T-cell (primary cell): ENCODE results near the gene MYO16. TPM values are rescaled to one million over a fixed set of nuclear protein-coding genes. Genes with fewer than 3 reads are reported as not detected.

ENCODE experiments used
- ATAC-seq, 4 experiments: fragments of 200-7000 bp in 3 of 4; fragments of 150-1000 bp in 1 of 4; cut with Tn5 transposase; replicated peaks in 1 of 4; 1 replicate in 3 of 4; 2 replicates in 1 of 4; pipeline ENCODE4 v1.10.0; 2021; ENCODE audit warnings: moderate library complexity in 3 of 4, mild to moderate bottlenecking in 2 of 4, moderate number of reproducible peaks in 1 of 4
- CTCF ChIA-PET, 2 donors: fragments of 300-600 bp; sonication (Branson Sonifier 250); formaldehyde crosslinking; loops; one replicate each; lab custom pipeline; 2022; ENCODE audit warnings: antibody characterized with exemption in 2 of 2; lab: Charles Lee
- POLR2A ChIA-PET, 2 donors: fragments of 300-600 bp; sonication (Branson Sonifier 250); formaldehyde crosslinking; loops; one replicate each; lab custom pipeline; 2022; ENCODE audit warnings: antibody characterized with exemption in 2 of 2; lab: Charles Lee
- DNase-seq, 35 experiments: peaks; one replicate each; pipeline versions ENCODE4 v3.0.0 to v3.0.0-alpha.2; 2013 to 2023
- H3K27ac ChIP-seq: one replicate; pipeline ENCODE4 v1.5.1; 2013; ENCODE audit warnings: low read length
- H3K27me3 ChIP-seq, 2 experiments: replicated peaks in 1 of 2; 1 replicate in 1 of 2; 2 replicates in 1 of 2; pipeline versions ENCODE4 v1.6.1 to v1.7.0; 2013; ENCODE audit warnings: low read length in 1 of 2, mixed read lengths in 1 of 2; ENCODE audit not compliant: control insufficient read depth in 2 of 2, insufficient read depth in 2 of 2; ENCODE audit errors: extremely low read depth in 1 of 2
- H3K36me3 ChIP-seq, 2 donors: 1 replicate in 1 of 2; 2 replicates in 1 of 2; pipeline versions ENCODE4 v1.6.1 to v1.7.0; 2013; ENCODE audit warnings: low read length in 1 of 2; ENCODE audit not compliant: control insufficient read depth in 2 of 2, insufficient read depth in 1 of 2; ENCODE audit errors: extremely low read depth in 1 of 2
- H3K4me1 ChIP-seq, 2 experiments: 1 replicate in 1 of 2; 2 replicates in 1 of 2; pipeline versions ENCODE4 v1.6.1 to v1.7.0; 2013; ENCODE audit warnings: low read length in 2 of 2, mixed read lengths in 1 of 2; ENCODE audit not compliant: insufficient read depth in 2 of 2, control insufficient read depth in 1 of 2; ENCODE audit errors: extremely low read depth in 1 of 2
- H3K4me3 ChIP-seq, 2 donors: 1 replicate in 1 of 2; 2 replicates in 1 of 2; pipeline versions ENCODE4 v1.5.1 to v1.7.0; 2013; ENCODE audit warnings: mild to moderate bottlenecking in 2 of 2, low read length in 1 of 2, moderate library complexity in 1 of 2; ENCODE audit not compliant: control insufficient read depth in 1 of 2; ENCODE audit errors: extremely low read depth in 1 of 2
- H3K9me3 ChIP-seq: 2 replicates; pipeline ENCODE4 v1.7.0; 2013
- H3K27ac Mint-ChIP-seq, 2 donors: one replicate each; pipeline ENCODE4 v1.8.0; 2020 to 2021; ENCODE audit warnings: mild to moderate bottlenecking in 2 of 2, mixed read lengths in 2 of 2
- H3K27me3 Mint-ChIP-seq, 2 donors: one replicate each; pipeline ENCODE4 v1.8.0; 2021 to 2022; ENCODE audit warnings: mixed read lengths in 2 of 2
- H3K36me3 Mint-ChIP-seq: one replicate; pipeline ENCODE4 v1.8.0; 2021; ENCODE audit warnings: mixed read lengths
- H3K4me1 Mint-ChIP-seq, 3 donors: one replicate each; pipeline ENCODE4 v1.8.0; 2020 to 2022; ENCODE audit warnings: mixed read lengths in 3 of 3, mild to moderate bottlenecking in 1 of 3
- H3K4me3 Mint-ChIP-seq, 3 donors: one replicate each; pipeline ENCODE4 v1.8.0; 2020 to 2022; ENCODE audit warnings: mild to moderate bottlenecking in 3 of 3, mixed read lengths in 3 of 3, moderate library complexity in 3 of 3
- H3K9me3 Mint-ChIP-seq, 3 donors: one replicate each; pipeline ENCODE4 v1.8.0; 2020 to 2022; ENCODE audit warnings: mixed read lengths in 3 of 3
- WGBS: methylation state at CpG from one replicate; pipeline ENCODE4 v1.1.5; 2013; ENCODE audit warnings: missing lambda C conversion rate; ENCODE audit not compliant: insufficient coverage; 5-methylcytosine and 5-hydroxymethylcytosine counted together
- total RNA-seq, 35 experiments: library from RNA in 6 of 35; stranded (reverse) in 6 of 35; fragments of 120-200 nt in 1 of 35; gene quantifications; one replicate each; pipeline versions ENCODE4 v1.2.1 to v1.2.4 and lab custom pipeline; 2013 to 2026

Gene MYO16
- total RNA-seq, 5 donors from 2014 or later (not counting 1 experiment from before 2014, with no cell fraction given): 0.20 to 2.0 (median 1.1) TPM

GRCh38 chr13:109163037-109163379, 533.6 kb downstream of the MYO16 start:
- no peak overlapping the region for H3K27ac ChIP-seq
- no peaks in the 10 kb centered on the region for H3K4me1 ChIP-seq
- no peaks in the 10 kb centered on the region for H3K36me3 ChIP-seq
- Mint-ChIP-seq H3K27ac (no peak overlapping the region), H3K36me3 (no peaks in the 10 kb centered on the region), H3K4me3 (no peak overlapping the region), H3K27me3 (peaks cover 2 to 7% of the 10 kb centered on the region in 2 donors), H3K9me3 (no peaks in the 10 kb centered on the region), H3K4me1 (peaks cover 0 to 2% (median 0%) of the 10 kb centered on the region in 3 donors)
- H3K4me3 ChIP-seq: no peak overlapping the region
- ChIA-PET POLR2A (no interaction called here), CTCF (no interaction called here)
- peaks cover 0 to 3% of the 10 kb centered on the region in 2 experiments for H3K27me3 ChIP-seq
- no peaks in the 10 kb centered on the region for H3K9me3 ChIP-seq
- ATAC-seq: no peak
- DNase-seq: no peak
- 90% methylated on average over 2 of the region's 6 CpGs for WGBS

GRCh38 chr13:109165417-109165904, 536.0 kb downstream of the MYO16 start:
- no peak overlapping the region for H3K4me3 Mint-ChIP-seq
- peaks cover 0 to 2% (median 0%) of the 10 kb centered on the region in 3 donors for H3K4me1 Mint-ChIP-seq
- CTCF ChIA-PET: no interaction called here
- H3K27ac Mint-ChIP-seq: no peak overlapping the region
- Histone ChIP-seq H3K9me3 (no peaks in the 10 kb centered on the region), H3K27me3 (peaks cover 0 to 3% of the 10 kb centered on the region in 2 experiments), H3K4me1 (no peaks in the 10 kb centered on the region), H3K36me3 (no peaks in the 10 kb centered on the region), H3K4me3 (no peak overlapping the region), H3K27ac (no peak overlapping the region)
- H3K9me3 Mint-ChIP-seq: no peaks in the 10 kb centered on the region
- H3K36me3 Mint-ChIP-seq: no peaks in the 10 kb centered on the region
- 68% methylated on average over 4 of the region's 6 CpGs for WGBS
- H3K27me3 Mint-ChIP-seq: peaks cover 2 to 7% of the 10 kb centered on the region in 2 donors
- POLR2A ChIA-PET: no interaction called here
- ATAC-seq: no peak
- DNase-seq: no peak

GRCh38 chr13:109166804-109167203, 537.4 kb downstream of the MYO16 start:
- DNase-seq (no peak), ATAC-seq (no peak)
- Mint-ChIP-seq H3K9me3 (no peaks in the 10 kb centered on the region), H3K4me1 (peaks cover 0 to 2% (median 0%) of the 10 kb centered on the region in 3 donors), H3K36me3 (no peaks in the 10 kb centered on the region), H3K27me3 (peaks cover 2 to 7% of the 10 kb centered on the region in 2 donors), H3K27ac (no peak overlapping the region), H3K4me3 (no peak overlapping the region)
- no peaks in the 10 kb centered on the region for H3K9me3 ChIP-seq
- WGBS: 11% methylated on average over 1 of the region's 2 CpGs
- no peaks in the 10 kb centered on the region for H3K36me3 ChIP-seq
- POLR2A ChIA-PET: no interaction called here
- H3K27ac ChIP-seq: no peak overlapping the region
- CTCF ChIA-PET: no interaction called here
- no peaks in the 10 kb centered on the region for H3K4me1 ChIP-seq
- H3K4me3 ChIP-seq: no peak overlapping the region
- peaks cover 0 to 3% of the 10 kb centered on the region in 2 experiments for H3K27me3 ChIP-seq

GRCh38 chr13:109172136-109172535, 542.7 kb downstream of the MYO16 start:
- WGBS: no CpG with 5 or more reads among the region's 2 CpGs
- Mint-ChIP-seq H3K27ac (no peak overlapping the region), H3K36me3 (no peaks in the 10 kb centered on the region), H3K27me3 (peaks cover 0 to 6% of the 10 kb centered on the region in 2 donors), H3K4me3 (no peak overlapping the region), H3K9me3 (peaks cover 0 to 5% (median 0%) of the 10 kb centered on the region in 3 donors), H3K4me1 (no peaks in the 10 kb centered on the region)
- Histone ChIP-seq H3K9me3 (no peaks in the 10 kb centered on the region), H3K36me3 (no peaks in the 10 kb centered on the region), H3K27me3 (no peaks in the 10 kb centered on the region), H3K27ac (no peak overlapping the region), H3K4me1 (no peaks in the 10 kb centered on the region), H3K4me3 (no peak overlapping the region)
- DNase-seq (no peak), ATAC-seq (no peak)
- CTCF ChIA-PET: no interaction called here
- POLR2A ChIA-PET: no interaction called here

GRCh38 chr13:109175666-109176065, 546.3 kb downstream of the MYO16 start:
- Histone ChIP-seq H3K27me3 (no peaks in the 10 kb centered on the region), H3K36me3 (no peaks in the 10 kb centered on the region), H3K27ac (no peak overlapping the region), H3K4me1 (no peaks in the 10 kb centered on the region), H3K9me3 (no peaks in the 10 kb centered on the region), H3K4me3 (no peak overlapping the region)
- ChIA-PET POLR2A (no interaction called here), CTCF (interaction anchor here in 1 of 2 donors (0.7 kb wide), 1 partner anchor 1257 kb away, joined by 4 read pairs; no protein-coding TSS in a partner anchor)
- H3K36me3 Mint-ChIP-seq: no peaks in the 10 kb centered on the region
- H3K4me3 Mint-ChIP-seq: no peak overlapping the region
- WGBS: 100% methylated on average over 1 of the region's 5 CpGs
- H3K27me3 Mint-ChIP-seq: peaks cover 0 to 3% of the 10 kb centered on the region in 2 donors
- no peak overlapping the region for H3K27ac Mint-ChIP-seq
- DNase-seq: no peak
- ATAC-seq: no peak
- peaks cover 0 to 5% (median 0%) of the 10 kb centered on the region in 3 donors for H3K9me3 Mint-ChIP-seq
- H3K4me1 Mint-ChIP-seq: no peaks in the 10 kb centered on the region

- no peak for ATAC-seq
- 90% methylated on average over 2 of the region's 4 CpGs for WGBS
- Mint-ChIP-seq H3K36me3 (no peaks in the 10 kb centered on the region), H3K27me3 (peaks cover 0 to 3% of the 10 kb centered on the region in 2 donors), H3K4me1 (no peaks in the 10 kb centered on the region), H3K4me3 (no peak overlapping the region), H3K9me3 (peaks cover 0 to 5% (median 0%) of the 10 kb centered on the region in 3 donors), H3K27ac (no peak overlapping the region)
- no peak for DNase-seq
- H3K4me3 ChIP-seq: no peak overlapping the region
- H3K27me3 ChIP-seq: no peaks in the 10 kb centered on the region
- ChIA-PET CTCF (no interaction called here), POLR2A (no interaction called here)
- no peaks in the 10 kb centered on the region for H3K9me3 ChIP-seq
- no peaks in the 10 kb centered on the region for H3K36me3 ChIP-seq
- no peaks in the 10 kb centered on the region for H3K4me1 ChIP-seq
- no peak overlapping the region for H3K27ac ChIP-seq
Observed at GRCh38 chr13:109180905-109181425, 551.6 kb downstream of the MYO16 start.
